ENCODE measurements around the gene CNR2.

The CNR2 gene

DNA sequence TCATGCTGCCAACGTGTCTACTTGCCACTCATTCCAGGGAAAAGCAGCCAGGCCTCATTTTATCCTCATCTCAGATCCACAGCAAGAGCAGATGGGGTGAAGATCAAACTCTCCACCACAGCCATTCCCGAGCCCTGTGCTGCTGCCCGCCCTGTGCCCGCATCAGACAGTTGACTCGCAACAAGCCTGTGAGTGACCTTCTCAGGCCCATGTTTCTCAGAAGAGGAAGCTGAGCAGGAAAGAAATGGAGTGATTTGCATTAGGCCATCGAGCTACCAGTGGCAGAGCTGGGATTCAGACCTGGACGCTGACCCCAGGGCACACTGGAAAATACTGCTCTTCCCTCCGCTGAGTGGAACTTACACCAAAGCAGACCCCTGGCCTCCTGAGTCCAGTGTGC, 1.2 kb downstream of the CNR2 start:
- no peak overlapping the region for H3K4me3 ChIP-seq (ENCODE audit: low read depth, low read length)
- H3K27ac ChIP-seq, result no peak overlapping the region
- no peaks in the 10 kb centered on the region for H3K27me3 ChIP-seq (replicated peaks)
- H3K36me3 ChIP-seq (replicated peaks), result no peaks in the 10 kb centered on the region
- no peak for DNase-seq
- TF ChIP-seq, protein P1, sequence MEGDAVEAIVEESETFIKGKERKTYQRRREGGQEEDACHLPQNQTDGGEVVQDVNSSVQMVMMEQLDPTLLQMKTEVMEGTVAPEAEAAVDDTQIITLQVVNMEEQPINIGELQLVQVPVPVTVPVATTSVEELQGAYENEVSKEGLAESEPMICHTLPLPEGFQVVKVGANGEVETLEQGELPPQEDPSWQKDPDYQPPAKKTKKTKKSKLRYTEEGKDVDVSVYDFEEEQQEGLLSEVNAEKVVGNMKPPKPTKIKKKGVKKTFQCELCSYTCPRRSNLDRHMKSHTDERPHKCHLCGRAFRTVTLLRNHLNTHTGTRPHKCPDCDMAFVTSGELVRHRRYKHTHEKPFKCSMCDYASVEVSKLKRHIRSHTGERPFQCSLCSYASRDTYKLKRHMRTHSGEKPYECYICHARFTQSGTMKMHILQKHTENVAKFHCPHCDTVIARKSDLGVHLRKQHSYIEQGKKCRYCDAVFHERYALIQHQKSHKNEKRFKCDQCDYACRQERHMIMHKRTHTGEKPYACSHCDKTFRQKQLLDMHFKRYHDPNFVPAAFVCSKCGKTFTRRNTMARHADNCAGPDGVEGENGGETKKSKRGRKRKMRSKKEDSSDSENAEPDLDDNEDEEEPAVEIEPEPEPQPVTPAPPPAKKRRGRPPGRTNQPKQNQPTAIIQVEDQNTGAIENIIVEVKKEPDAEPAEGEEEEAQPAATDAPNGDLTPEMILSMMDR (IDR thresholded peaks at IDR 0.05; ENCODE audit: low read depth, low read length, missing control alignments), result no peak
- in situ Hi-C loops (cut with HindIII; ENCODE audit: low pct_ligation_motif_present, low sequenced_read_pairs), result no loop called here

DNA sequence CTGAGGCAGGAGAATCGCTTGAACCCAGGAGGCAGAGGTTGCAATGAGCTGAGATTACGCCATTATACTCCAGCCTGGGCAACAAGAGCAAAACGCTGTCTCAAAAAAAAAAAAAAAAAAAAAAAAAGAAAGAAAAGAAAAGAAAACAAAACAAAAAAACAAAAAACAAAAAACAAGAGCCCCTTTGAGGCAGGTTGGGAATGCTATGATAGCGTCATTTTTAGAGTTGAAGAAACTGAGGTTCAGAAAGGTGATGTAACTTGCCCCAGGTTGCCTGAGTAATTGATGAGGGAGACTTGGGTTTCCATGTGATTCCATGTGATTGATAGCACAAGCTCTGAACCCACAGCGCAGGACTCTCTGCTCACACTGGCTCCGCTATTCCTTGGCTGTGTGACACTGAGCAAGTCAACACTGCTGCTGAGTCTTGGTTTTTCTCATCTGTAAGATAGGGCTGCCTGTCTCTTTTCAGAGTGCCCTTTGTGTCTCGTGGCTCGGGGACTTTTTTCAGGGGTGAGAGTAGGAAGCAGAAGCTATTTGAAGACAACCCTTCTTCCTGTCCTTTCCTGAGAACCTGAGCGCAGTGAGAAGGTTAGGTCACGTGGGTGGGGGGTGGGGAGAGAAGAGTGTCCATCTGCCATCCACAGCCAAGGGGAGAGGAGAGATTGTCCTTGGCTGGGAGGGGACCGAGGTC, 2.5 kb downstream of the CNR2 start:
- in situ Hi-C loops (cut with HindIII; ENCODE audit: low pct_ligation_motif_present, low sequenced_read_pairs), result no loop called here
- DNase-seq, result no peak

DNA sequence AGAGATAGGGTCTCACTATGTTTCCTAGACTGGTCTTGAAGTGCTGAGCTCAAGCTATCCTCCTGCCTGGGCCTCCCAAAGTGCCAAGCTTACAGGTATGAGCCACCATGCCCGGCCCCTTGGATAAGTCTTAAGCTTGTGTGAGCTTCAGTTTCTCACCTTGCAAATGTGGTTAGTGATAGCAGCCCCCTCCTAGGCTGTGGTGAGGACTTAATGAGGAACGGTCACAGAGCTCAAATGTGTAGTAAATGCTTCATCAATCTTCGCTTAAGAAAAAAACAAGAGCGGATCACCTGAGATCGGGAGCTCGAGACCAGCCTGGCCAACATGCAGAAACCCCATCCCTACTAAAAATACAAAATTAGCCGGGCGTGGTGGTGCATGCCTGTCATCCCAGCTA, 3.0 kb downstream of the CNR2 start:
- TF ChIP-seq, protein P1 (IDR thresholded peaks at IDR 0.05; ENCODE audit: low read depth, low read length, missing control alignments), result no peak
- H3K4me3 ChIP-seq (ENCODE audit: low read depth, low read length), result no peak overlapping the region
- in situ Hi-C loops (cut with HindIII; ENCODE audit: low pct_ligation_motif_present, low sequenced_read_pairs), result no loop called here
- no peak overlapping the region for H3K27ac ChIP-seq
- peaks cover 5% of the 10 kb centered on the region for H3K27me3 ChIP-seq (replicated peaks)
- DNase-seq, result no peak
- H3K36me3 ChIP-seq (replicated peaks), result no peaks in the 10 kb centered on the region

More for the DNA sequence above, 2.5 kb downstream of the CNR2 start:
- TF ChIP-seq, protein P1 (IDR thresholded peaks at IDR 0.05; ENCODE audit: low read depth, low read length, missing control alignments), result no peak
- Histone ChIP-seq H3K36me3 (replicated peaks) (no peaks in the 10 kb centered on the region), H3K27me3 (replicated peaks) (peaks cover 4% of the 10 kb centered on the region), H3K27ac (no peak overlapping the region), H3K4me3 (ENCODE audit: low read depth, low read length) (no peak overlapping the region)

DNA sequence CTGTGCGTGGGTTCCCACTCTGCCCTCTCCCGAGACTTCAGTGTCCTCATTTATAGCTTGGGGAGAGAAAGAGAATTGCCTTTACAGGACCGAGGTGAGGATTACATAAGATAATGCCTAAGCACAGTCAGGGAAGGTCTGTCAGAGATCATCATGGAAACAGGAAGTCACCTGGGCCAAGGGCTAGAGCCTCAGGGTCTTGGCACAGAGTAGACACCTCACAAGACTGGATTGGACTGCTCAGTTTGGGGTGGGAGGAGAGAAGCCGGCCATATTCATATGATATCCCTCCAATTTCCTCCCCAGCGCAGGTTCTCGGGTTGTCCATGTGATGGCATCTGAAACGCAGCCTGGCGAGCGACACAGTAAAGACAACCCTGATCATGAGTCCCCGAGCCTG, 3.8 kb downstream of the CNR2 start:
- H3K4me3 ChIP-seq (ENCODE audit: low read depth, low read length), result no peak overlapping the region
- TF ChIP-seq, protein P1 (IDR thresholded peaks at IDR 0.05; ENCODE audit: low read depth, low read length, missing control alignments), result no peak
- peaks cover 9% of the 10 kb centered on the region for H3K27me3 ChIP-seq (replicated peaks)
- no peaks in the 10 kb centered on the region for H3K36me3 ChIP-seq (replicated peaks)
- no peak for DNase-seq
- H3K27ac ChIP-seq, result no peak overlapping the region
- in situ Hi-C loops (cut with HindIII; ENCODE audit: low pct_ligation_motif_present, low sequenced_read_pairs), result no loop called here

DNA sequence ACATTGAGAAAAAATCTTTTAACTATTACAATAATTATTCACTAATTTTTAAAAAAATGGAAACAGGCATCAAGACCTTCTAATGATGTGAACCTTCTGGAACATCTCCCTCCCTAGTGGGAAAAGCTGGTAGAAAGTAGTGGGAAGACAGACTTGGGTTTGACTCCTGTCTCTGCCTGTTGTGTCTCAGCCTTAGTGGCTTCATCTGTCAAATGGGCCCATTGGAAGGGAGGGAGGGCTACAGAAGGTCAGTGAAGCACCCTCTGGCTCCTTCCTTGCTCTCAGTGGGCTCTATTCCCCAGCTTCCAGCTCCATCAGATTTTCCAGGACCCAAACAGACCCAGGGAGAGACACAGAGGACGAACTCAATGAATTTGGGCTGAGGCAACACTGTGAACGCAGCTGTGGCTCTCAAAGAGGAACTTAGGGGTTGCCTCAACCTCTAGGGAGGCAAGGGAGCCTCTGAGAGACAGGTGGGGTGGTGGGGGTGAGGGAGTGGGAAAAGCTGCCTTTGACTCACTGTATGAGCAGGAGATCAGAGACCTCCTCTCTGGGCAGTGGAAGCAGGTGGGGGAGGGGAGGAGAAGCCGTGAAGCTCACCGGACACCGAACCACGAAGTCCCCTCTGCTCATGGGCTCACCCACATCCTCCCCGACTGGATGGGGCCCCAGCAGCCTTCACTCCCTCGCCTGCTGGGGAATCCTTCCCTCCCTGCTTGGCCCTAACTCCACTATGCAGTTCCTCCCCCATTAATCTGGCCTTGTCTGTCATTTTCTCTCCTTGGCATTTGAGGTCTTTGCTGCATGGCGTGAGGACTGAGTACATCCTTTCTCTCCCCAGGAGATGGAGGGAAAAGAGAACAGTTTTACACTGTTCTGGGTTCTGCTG, 4.5 kb downstream of the CNR2 start:
- no peak for DNase-seq
- no peak overlapping the region for H3K4me3 ChIP-seq (ENCODE audit: low read depth, low read length)
- no peak overlapping the region for H3K27ac ChIP-seq
- in situ Hi-C loops (cut with HindIII; ENCODE audit: low pct_ligation_motif_present, low sequenced_read_pairs), result no loop called here
- H3K36me3 ChIP-seq (replicated peaks), result no peaks in the 10 kb centered on the region
- TF ChIP-seq, protein P1 (IDR thresholded peaks at IDR 0.05; ENCODE audit: low read depth, low read length, missing control alignments), result no peak
- H3K27me3 ChIP-seq (replicated peaks), result peaks cover 15% of the 10 kb centered on the region
